Lower lobe of right lung (tissue), 2 donors: Measurements from ENCODE around the gene SCAMP2. TPM values are rescaled to one million over a fixed set of nuclear protein-coding genes. Genes with fewer than 3 reads are reported as not detected.

Source experiments
- ATAC-seq, 2 donors: fragments of 200-7000 bp; cut with Tn5 transposase; one replicate each; pipeline ENCODE4 v1.9.1; 2020 to 2022; ENCODE audit warnings: mild to moderate bottlenecking in 2 of 2, moderate library complexity in 2 of 2
- DNase-seq: peaks from one replicate; pipeline ENCODE4 v3.0.0-alpha.2; 2020
- H3K27ac ChIP-seq: fragments of 200-600 bp; one replicate; pipeline ENCODE4 v1.8.0; 2022
- H3K27me3 ChIP-seq: fragments of 200-600 bp; one replicate; pipeline ENCODE4 v1.8.0; 2022; ENCODE audit warnings: low read depth
- H3K36me3 ChIP-seq: fragments of 200-600 bp; one replicate; pipeline ENCODE4 v1.8.0; 2022; ENCODE audit warnings: mild to moderate bottlenecking
- H3K4me1 ChIP-seq: fragments of 200-600 bp; one replicate; pipeline ENCODE4 v1.8.0; 2022
- H3K4me3 ChIP-seq: fragments of 200-600 bp; one replicate; pipeline ENCODE4 v1.8.0; 2022; ENCODE audit warnings: mild to moderate bottlenecking
- H3K9me3 ChIP-seq: fragments of 200-600 bp; one replicate; pipeline ENCODE4 v1.8.0; 2022
- intact Hi-C: fragments of 100-400 bp; cut with DNase I; formaldehyde crosslinking; loops from one replicate; pipeline ENCODE4 v1.11.0; 2022
- total RNA-seq: library from RNA; stranded (reverse); fragmentation: NEBNext Ultra II Directional; extraction: Animal tissue kit (Norgen Biotek cat#: 25700); gene quantifications from one replicate; pipeline ENCODE4 v1.2.1, GENCODE V29; 2021
- TF ChIP-seq, protein P1 (sequence below): fragments of 200-600 bp; IDR thresholded peaks from one replicate; pipeline ENCODE4 v1.8.0; 2022; ENCODE audit warnings: antibody characterized with exemption, mild to moderate bottlenecking
- donor health status: DM: no; HTN: yes; CAD: no; lungs with severe emphysema.

Gene SCAMP2
- total RNA-seq, 1 donor from 2014 or later: 122 TPM

GRCh38 chr15:74884428-74885223 is 11.5 kb upstream of the SCAMP2 start:
- no peak for DNase-seq
- intact Hi-C loops: no loop called here
- Histone ChIP-seq H3K27ac (no peak overlapping the region), H3K27me3 (no peaks in the 10 kb centered on the region), H3K4me3 (no peak overlapping the region), H3K36me3 (no peaks in the 10 kb centered on the region), H3K9me3 (no peaks in the 10 kb centered on the region), H3K4me1 (peaks cover 15% of the 10 kb centered on the region)
- ATAC-seq: no peak
- TF ChIP-seq, protein P1, sequence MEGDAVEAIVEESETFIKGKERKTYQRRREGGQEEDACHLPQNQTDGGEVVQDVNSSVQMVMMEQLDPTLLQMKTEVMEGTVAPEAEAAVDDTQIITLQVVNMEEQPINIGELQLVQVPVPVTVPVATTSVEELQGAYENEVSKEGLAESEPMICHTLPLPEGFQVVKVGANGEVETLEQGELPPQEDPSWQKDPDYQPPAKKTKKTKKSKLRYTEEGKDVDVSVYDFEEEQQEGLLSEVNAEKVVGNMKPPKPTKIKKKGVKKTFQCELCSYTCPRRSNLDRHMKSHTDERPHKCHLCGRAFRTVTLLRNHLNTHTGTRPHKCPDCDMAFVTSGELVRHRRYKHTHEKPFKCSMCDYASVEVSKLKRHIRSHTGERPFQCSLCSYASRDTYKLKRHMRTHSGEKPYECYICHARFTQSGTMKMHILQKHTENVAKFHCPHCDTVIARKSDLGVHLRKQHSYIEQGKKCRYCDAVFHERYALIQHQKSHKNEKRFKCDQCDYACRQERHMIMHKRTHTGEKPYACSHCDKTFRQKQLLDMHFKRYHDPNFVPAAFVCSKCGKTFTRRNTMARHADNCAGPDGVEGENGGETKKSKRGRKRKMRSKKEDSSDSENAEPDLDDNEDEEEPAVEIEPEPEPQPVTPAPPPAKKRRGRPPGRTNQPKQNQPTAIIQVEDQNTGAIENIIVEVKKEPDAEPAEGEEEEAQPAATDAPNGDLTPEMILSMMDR: no peak

GRCh38 chr15:74882528-74882927 is 9.4 kb upstream of the SCAMP2 start:
- TF ChIP-seq, protein P1: no peak
- no peaks in the 10 kb centered on the region for H3K27me3 ChIP-seq
- intact Hi-C loops: no loop called here
- DNase-seq (no peak), ATAC-seq (no peak)
- no peak overlapping the region for H3K27ac ChIP-seq
- H3K4me1 ChIP-seq: peaks cover 5% of the 10 kb centered on the region
- no peak overlapping the region for H3K4me3 ChIP-seq
- H3K9me3 ChIP-seq: no peaks in the 10 kb centered on the region
- no peaks in the 10 kb centered on the region for H3K36me3 ChIP-seq

DNA sequence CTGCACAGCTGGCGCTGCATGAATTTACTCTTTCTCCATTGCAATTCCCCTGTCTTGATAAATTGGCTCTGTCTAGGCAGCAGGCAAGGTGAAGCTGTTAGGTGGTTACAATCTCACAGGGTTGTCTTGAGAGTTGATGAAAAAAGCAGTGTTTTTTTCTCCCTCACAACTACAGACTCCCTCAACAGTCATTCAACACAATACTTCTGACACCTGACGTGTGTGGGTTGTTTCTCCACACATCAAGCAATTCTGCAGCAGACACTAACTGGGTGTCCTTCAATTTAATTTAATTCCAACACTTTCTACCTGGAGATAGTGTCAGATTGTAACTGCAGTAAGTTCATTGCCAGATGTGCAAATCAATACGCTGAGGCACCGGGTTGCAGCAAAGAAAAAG is 5.1 kb upstream of the SCAMP2 start:
- no peaks in the 10 kb centered on the region for H3K9me3 ChIP-seq
- H3K4me1 ChIP-seq: peaks cover 8% of the 10 kb centered on the region
- H3K27me3 ChIP-seq: no peaks in the 10 kb centered on the region
- TF ChIP-seq, protein P1: no peak
- intact Hi-C loops: no loop called here
- no peaks in the 10 kb centered on the region for H3K36me3 ChIP-seq
- H3K27ac ChIP-seq: no peak overlapping the region
- ATAC-seq (no peak), DNase-seq (no peak)
- H3K4me3 ChIP-seq: no peak overlapping the region

- H3K9me3 ChIP-seq: no peaks in the 10 kb centered on the region
- peak overlapping the region; percentile 98 for H3K27ac ChIP-seq
- no peaks in the 10 kb centered on the region for H3K36me3 ChIP-seq
- TF ChIP-seq, protein P1: no peak
- peak overlapping the region; percentile 79 for H3K4me3 ChIP-seq
- ATAC-seq (peak in 1 of 2 donors; percentile 27), DNase-seq (peak; percentile 51)
- H3K4me1 ChIP-seq: peaks cover 43% of the 10 kb centered on the region
- intact Hi-C loops: no loop called here
- H3K27me3 ChIP-seq: no peaks in the 10 kb centered on the region
Measured at GRCh38 chr15:74873756-74874424, 725 bp upstream of the SCAMP2 start.

GRCh38 chr15:74872702-74873035 is 496 bp downstream of the SCAMP2 start:
- ATAC-seq (no peak), DNase-seq (no peak)
- H3K27me3 ChIP-seq: no peaks in the 10 kb centered on the region
- intact Hi-C loops: no loop called here
- no peaks in the 10 kb centered on the region for H3K36me3 ChIP-seq
- TF ChIP-seq, protein P1: no peak
- H3K9me3 ChIP-seq: no peaks in the 10 kb centered on the region
- peak overlapping the region; percentile 79 for H3K4me3 ChIP-seq
- peaks cover 56% of the 10 kb centered on the region for H3K4me1 ChIP-seq
- H3K27ac ChIP-seq: peak overlapping the region; percentile 98
